DMS 273 treated with DMSO at 0.1 percent for 48 hours (cell line): ENCODE data around the gene SECISBP2L.

Source experiments
- DNase-seq: peaks from one replicate; lab custom pipeline; 2025; lab: John Stamatoyannopoulos, UW

Gene SECISBP2L

DNA sequence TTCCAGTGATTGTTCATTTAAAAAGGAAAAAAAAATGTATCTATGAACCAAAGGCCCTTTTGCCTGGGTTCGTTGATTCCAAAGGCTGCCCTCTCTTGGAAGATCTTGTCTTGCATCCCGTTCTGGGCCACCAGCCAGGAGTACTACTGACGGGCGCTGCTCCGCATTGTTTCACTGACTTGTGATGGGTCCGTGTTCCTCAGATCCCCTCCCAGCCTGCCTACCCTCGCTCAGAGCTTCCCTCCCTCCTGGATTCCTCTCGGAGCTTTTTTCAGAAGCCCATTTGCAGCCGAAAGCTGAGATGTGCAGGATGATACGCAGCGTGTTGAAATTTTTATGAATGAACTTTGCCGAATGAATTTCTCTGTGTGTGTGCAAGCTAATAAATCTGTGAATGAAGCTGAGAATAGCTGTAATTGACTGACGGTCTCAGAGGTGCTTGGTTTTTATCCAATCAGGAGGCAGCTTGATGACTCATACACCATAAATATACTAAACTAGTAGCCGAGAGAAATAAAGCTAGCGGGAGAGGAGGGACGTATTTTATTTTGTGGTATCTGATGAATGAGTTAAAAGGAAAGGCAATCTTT lies 82.6 kb downstream of the SECISBP2L start, which contains the start of gene SHC4:
SHC4 (minus strand) TSS at position 396 of the 590 bp plus-strand sequence. CDS start 904 bp downstream, outside the sequence.
- DNase-seq: peak; percentile 32

DNA sequence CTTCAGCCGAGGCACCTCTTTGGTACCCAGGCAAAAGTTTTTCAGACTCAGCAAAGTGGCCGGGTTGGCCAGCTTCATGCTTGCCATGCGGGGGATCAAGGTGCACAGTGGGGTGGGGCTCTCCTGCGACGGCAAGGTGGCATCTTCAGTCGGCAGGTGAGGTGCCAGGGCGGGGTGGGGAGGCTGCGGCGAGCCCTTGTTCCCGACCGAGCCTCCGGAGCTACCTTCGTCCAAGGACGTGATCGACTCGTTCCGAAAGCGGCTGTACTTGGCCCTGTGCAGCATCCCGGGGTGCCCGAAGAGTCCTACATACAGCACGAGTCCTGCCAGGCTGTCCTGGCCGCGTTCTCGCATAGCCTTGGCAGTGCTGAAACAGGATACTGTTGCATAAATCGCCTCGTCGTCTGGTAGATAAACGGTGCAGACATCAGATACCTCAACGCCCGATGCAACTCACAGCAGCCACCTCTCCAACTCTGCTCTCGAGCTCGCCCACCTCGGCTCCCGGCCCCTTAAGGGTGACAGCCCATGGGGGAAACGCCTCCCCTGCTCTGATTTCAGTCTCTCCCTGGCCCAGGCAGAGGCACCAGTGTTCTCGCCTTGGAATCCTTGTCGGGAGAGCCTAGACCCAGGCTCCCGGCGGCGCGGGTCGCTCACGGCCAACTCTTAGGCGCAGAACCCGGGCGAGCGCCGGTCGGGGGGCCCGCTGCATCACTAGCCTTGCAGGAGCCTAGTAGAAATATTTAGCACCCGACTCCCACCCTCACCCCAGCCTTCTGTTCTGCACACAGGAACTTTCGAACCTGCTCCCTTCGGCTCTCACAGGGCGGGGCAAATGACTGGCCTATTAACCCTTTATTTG lies 83.4 kb downstream of the SECISBP2L start:
- no peak for DNase-seq

DNA sequence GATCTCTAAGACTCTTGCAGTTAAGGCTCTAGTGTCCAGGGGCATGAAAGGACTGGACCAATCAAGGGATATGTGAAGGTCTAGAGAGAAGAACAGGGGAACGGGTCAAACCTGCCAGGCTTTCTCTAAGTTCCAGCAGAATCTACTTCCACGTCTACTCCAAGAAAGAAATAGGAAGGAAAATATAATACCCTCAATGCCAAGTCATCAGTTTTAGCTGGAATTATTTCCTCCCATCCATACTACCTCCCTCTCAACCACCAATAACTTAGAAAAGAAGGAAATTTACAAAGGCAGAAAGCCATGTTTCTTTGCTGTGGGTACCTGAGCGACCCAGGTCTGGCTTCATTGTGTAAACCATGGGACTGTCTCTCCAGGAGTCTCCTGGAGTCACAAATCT lies 90.3 kb downstream of the SECISBP2L start:
- no peak for DNase-seq

DNA sequence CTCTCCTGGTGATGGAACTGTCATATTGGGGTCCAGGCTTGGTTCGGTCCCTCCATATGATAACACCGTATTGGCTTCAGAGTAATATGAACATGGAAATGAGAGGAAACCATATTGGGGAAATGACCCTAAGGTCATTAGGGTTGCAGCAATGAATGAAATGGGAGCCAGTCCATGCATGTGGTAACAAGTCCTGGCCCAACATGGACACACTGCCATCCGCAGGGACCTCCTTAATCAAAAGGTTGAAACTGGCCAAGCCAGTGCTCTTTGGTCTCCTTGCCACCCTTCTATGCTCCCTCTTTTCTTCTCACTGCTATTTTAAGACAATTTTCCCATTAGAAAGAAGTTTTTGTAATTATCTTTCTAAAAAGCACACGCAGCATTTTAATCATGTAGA lies 90.9 kb downstream of the SECISBP2L start:
- DNase-seq: no peak

DNA sequence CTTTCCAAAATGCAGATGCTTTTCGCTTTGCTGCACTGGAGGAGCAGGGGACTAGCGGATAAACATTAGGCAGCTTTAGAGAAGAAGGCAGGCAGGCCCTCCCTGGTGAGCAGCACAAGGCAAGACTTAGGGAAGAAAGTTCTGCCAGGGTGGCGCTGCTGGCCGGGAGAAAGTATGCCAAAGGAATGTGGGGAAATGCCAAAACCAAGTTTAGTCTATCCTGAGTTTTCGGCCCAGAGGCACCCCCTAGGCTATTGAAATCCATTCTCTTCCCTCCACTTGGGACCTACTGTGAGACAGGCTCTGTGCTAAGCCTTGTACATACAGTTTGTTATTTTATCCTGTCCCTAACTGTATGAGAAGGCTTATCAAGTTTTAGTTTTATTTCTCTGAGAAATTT lies 91.7 kb downstream of the SECISBP2L start:
- DNase-seq: no peak

DNA sequence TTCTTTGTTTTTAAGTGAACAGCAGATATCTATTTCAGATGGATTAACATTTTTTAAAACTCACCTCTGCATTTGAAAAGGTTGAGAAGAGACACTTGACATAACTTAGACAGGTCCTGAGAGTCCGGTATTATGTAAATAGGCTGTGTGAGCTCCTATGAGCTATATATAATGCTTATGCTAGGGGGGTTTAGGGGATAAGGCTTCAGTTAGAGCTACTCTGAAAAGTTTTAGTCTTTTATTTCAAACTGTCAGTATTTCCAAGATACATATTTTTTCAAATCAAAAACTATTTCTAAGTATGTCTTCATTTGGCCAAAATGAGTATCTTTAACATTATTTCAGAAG lies 99.4 kb downstream of the SECISBP2L start:
- no peak for DNase-seq

DNA sequence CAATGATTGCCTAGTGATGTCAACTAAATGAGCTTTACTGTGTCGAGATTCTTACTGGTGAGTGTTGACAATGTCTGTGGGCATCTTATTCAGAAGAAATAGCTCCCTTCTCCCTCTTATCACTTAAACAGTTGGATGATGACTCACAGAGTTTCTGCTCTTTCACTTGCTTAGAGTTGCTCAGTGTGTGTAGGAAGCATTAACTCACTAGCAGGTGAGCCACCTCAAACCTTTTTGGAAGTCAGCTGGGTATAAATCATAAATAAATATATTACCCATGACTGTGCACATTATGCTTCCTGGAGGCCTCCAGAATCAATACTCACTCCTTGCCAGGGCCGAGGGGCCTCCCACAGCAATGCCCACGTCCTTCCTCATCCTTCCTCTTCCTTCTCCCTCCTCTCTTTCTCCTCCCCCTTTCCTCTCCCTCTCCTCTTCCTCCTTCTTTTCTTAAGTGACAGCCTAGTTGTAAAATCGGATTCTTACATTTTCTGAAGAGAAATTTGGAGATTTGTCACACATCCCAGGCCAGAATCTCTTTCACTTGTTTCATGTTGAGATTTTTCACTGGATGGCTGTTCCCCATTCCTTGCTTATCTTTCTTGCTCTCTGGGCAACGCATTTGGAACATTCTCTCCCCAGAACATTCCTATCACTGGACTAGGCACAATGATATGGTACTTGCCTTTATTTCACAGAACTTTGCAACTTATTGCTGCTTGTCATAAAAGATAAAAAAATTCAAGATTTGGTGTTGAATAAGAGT lies 100.0 kb downstream of the SECISBP2L start:
- no peak for DNase-seq

DNA sequence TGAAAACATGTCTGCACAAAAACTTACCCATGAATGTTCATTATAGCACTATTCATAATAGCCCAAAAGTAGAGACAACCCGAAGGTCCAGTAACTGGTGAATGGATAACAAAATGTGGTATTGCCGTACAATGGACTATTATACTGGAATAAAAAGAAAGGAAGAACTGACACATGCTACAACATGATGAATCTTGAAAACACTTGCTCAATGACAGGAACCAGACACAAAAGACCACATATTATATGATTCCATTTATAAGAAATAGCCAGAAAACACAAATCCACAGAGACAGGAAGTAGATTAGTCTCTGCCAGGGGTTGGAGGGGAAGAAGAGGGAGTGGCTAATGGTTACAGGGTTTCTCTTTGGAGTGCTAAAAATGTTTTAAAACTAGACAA lies 100.9 kb downstream of the SECISBP2L start:
- no peak for DNase-seq

DNA sequence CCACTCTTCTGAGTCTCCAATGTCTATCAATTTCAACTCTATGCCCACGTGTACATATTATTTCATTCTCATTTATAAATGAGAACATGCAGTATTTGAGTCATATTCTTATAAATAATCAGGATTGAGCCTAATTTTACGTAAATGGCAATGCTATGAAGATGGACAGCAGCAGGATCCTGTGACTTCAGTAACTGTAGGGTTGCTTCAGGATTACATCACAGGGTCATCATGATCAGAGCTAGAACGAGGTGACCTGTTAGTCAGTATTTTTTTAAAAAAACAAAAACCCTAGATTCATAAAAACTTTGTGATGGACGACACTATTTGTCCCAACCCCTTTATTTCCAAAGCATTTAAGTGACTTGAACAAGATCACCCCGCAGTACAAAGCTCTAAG lies 104.3 kb downstream of the SECISBP2L start:
- no peak for DNase-seq

DNA sequence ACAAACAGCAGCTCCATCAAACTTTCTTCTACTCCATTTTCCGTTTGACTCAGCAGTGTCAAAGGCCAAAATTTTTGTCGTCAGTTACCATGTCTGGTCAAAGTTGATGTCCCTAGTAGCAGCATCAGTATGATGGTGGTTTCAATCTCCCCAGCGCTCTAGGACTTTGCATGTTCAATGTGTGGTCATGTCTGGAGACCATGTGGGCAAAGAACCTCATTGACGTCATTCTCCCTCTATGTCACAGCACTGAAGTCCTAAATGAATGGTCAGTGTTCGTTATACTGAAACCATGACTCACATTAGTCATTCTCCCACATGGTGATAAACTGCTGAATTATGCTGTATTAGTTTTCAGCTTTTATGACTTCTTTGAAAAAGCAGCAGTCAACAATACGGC lies 105.7 kb downstream of the SECISBP2L start:
- DNase-seq: no peak

DNA sequence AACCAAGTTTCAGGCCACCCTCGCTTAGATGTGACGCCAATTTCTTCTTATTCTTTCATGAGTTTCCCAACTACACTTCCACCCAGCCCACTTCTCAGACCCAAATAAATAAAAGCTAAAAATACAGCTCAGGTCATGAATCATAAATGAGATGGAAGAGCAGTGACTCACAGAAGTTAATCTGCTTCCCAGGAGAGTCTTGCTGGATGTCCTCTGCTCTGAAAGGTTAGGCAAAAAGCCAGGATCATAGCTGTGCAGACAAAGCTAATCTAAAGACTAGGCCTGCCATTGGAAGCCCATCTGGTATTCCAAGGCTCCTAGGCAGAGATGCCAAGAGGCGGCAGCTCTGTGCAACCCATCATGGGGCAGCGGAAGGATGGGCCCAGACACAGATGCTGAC lies 106.6 kb downstream of the SECISBP2L start:
- peak; percentile 25 for DNase-seq
